ENCODE data around the gene KCNMA1. TPM values are rescaled to one million over a fixed set of nuclear protein-coding genes. Genes with fewer than 3 reads are reported as not detected.

KCNMA1 gene
- total and polyA plus RNA-seq, 9 of the 15 experiments (the other 6 are each of a cell fraction or from before 2014, with no cell fraction given): 0.01 to 0.95 (median 0.15) TPM; not detected in 4

- no TSS peak for BruUV-seq (replicated peaks)
- WGBS (ENCODE audit: insufficient coverage, low coverage, missing lambda C conversion rate): 0% methylated on average over 1 of the region's 1 CpG
- ATAC-seq: no peak
- no peak overlapping the region for H3K27ac ChIP-seq (ENCODE audit: extremely low read depth, low read depth, low read length)
- H2AFZ ChIP-seq (ENCODE audit: low read depth, low read length): no peak overlapping the region
- H4K20me1 ChIP-seq (replicated peaks; ENCODE audit: control insufficient read depth, insufficient read depth, low read length): no peaks in the 10 kb centered on the region
- ChIA-PET POLR2A (interaction anchor here (1.4 kb wide), 1 partner anchor 9 kb away, joined by 3 read pairs; no protein-coding TSS in a partner anchor), CTCF (ENCODE audit: low intra/inter-chr PET ratio) (interaction anchor here (0.6 kb wide), 1 partner anchor 569 kb away, joined by 3 read pairs; no protein-coding TSS in a partner anchor)
- no peaks in the 10 kb centered on the region for H3K36me3 ChIP-seq (ENCODE audit: control insufficient read depth, insufficient read depth, low read length)
- no peaks in the 10 kb centered on the region for H3K9me1 ChIP-seq (ENCODE audit: control insufficient read depth, insufficient read depth, low read length)
- no peaks in the 10 kb centered on the region for H3K4me1 ChIP-seq (replicated peaks in 1 of 2; ENCODE audit: control insufficient read depth in 2 of 2, insufficient read depth in 2 of 2, low read length in 2 of 2)
- intact Hi-C loops (cut with micrococcal nuclease): no loop called here
- peaks cover 2 to 4% of the 10 kb centered on the region in 2 experiments; a peak in 1 of 5 replicates for H3K27me3 ChIP-seq (ENCODE audit: control insufficient read depth in 2 of 2, insufficient read depth in 2 of 2, low read length in 2 of 2)
- DNase-seq (ENCODE audit: extremely low read depth in 1 of 4, low spot score in 3 of 4): no peak
- H3K4me2 ChIP-seq (ENCODE audit: insufficient read depth, low read length): no peak overlapping the region
- in situ Hi-C loops (cut with MboI): no loop called here
- no peak for FAIRE-seq
- no peak overlapping the region for H3K4me3 ChIP-seq
- H3K9me3 ChIP-seq (replicated peaks; ENCODE audit: control insufficient read depth, insufficient read depth, low read depth, low read length): no peaks in the 10 kb centered on the region
- H3K9ac ChIP-seq (ENCODE audit: insufficient read depth in 1 of 2, low read depth in 2 of 2, low read length in 2 of 2): no peak overlapping the region
- no peaks in the 10 kb centered on the region for H3K79me2 ChIP-seq (ENCODE audit: control insufficient read depth, insufficient read depth, low read length)
- TF ChIP-seq ZNF551 (CRISPR knock-in tag; IDR thresholded peaks at IDR 0.05) (no peak), PKNOX1 (IDR thresholded peaks at IDR 0.05) (no peak), ZNF165 (CRISPR knock-in tag; IDR thresholded peaks at IDR 0.05; ENCODE audit: borderline replicate concordance) (no peak), SNIP1 (IDR thresholded peaks at IDR 0.05; ENCODE audit: low read depth) (no peak), MCM7 (IDR thresholded peaks at IDR 0.05) (no peak), MEIS2 (IDR thresholded peaks at IDR 0.05; ENCODE audit: partially characterized antibody) (no peak), RFX5 (IDR thresholded peaks at IDR 0.05; ENCODE audit: low read depth, low read length) (no peak), NR3C1 (CRISPR knock-in tag; IDR thresholded peaks at IDR 0.05) (no peak), POLR2A (conservative IDR thresholded peaks at IDR 0.05) (no peak), ARID4B (CRISPR knock-in tag; IDR thresholded peaks at IDR 0.05) (no peak), U2AF2 (optimal IDR thresholded peaks at IDR 0.05; ENCODE audit: low read depth, low read length) (no peak), ZBTB5 (IDR thresholded peaks at IDR 0.05) (no peak), WHSC1 (IDR thresholded peaks at IDR 0.05; ENCODE audit: low read length) (no peak), ZNF75A (CRISPR knock-in tag; IDR thresholded peaks at IDR 0.05) (no peak), ZKSCAN8 (CRISPR knock-in tag; IDR thresholded peaks at IDR 0.05) (no peak), ZBED1 (IDR thresholded peaks at IDR 0.05) (no peak), HSF4 (CRISPR knock-in tag; IDR thresholded peaks at IDR 0.05; ENCODE audit: borderline replicate concordance) (no peak)
These were observed 489.7 kb downstream of the KCNMA1 start for GRCh38 chr10:77147871-77148270.
